HepG2 (cell line): Measurements from ENCODE around the gene DLG1. TPM values are rescaled to one million over a fixed set of nuclear protein-coding genes. Genes with fewer than 3 reads are reported as not detected.

Source experiments
- ATAC-seq: fragments of 200-7000 bp; cut with Tn5 transposase; 3 replicates; pipeline ENCODE4 v1.9.1; 2020; ENCODE audit warnings: mild to moderate bottlenecking, moderate library complexity
- BruUV-seq: library from RNA; stranded (reverse); fragments of 400-500 nt; replicated peaks from 2 replicates; lab custom pipeline; 2021; lab: Mats Ljungman, UMichigan
- CTCF ChIA-PET: fragments of 300-600 bp; formaldehyde crosslinking; extraction: SDS; loops from one replicate; lab custom pipeline; 2021; ENCODE audit warnings: low total read pairs, inconsistent platforms, low intra/inter-chr PET ratio; lab: Yijun Ruan, JAX
- POLR2A ChIA-PET: fragments of 350-600 bp; sonication (Branson Sonifier 250); formaldehyde crosslinking; loops from one replicate; lab custom pipeline; 2020; ENCODE audit warnings: antibody characterized with exemption, inconsistent platforms; lab: Yijun Ruan, JAX
- DNase-seq: peaks from one replicate; pipeline ENCODE4 v3.0.0-alpha.2; 2015; ENCODE audit warnings: low spot score
- FAIRE-seq: peaks from 3 replicates; lab custom pipeline; 2011; peaks lifted over from hg19 to GRCh38; lab: Jason Lieb, UNC
- H2AFZ ChIP-seq: one replicate; pipeline ENCODE4 v1.6.1; 2011; ENCODE audit warnings: low read length, inconsistent platforms
- H3K27ac ChIP-seq: fragments of 300-600 bp; 3 replicates; pipeline ENCODE4 v1.8.0; 2011; ENCODE audit warnings: mixed run types, mild to moderate bottlenecking, mixed read lengths, low read length, inconsistent platforms; ENCODE audit not compliant: insufficient read depth; ENCODE audit errors: extremely low read length
- H3K27me3 ChIP-seq, 2 experiments: fragments of 200-600 bp in 1 of 2; 2 replicates in 1 of 2; 3 replicates in 1 of 2; pipeline versions ENCODE4 v1.6.0 to v1.8.0; 2011; ENCODE audit warnings: low read length in 2 of 2, mild to moderate bottlenecking in 2 of 2, moderate library complexity in 2 of 2, inconsistent platforms in 1 of 2; ENCODE audit not compliant: insufficient read depth in 2 of 2, control insufficient read depth in 1 of 2
- H3K36me3 ChIP-seq, 2 experiments: fragments of 200-600 bp in 1 of 2; replicated peaks in 1 of 2; 2 replicates in 1 of 2; 3 replicates in 1 of 2; pipeline versions ENCODE4 v1.5.1 to v1.8.0; 2011; ENCODE audit warnings: low read length in 2 of 2, inconsistent platforms in 1 of 2; ENCODE audit not compliant: insufficient read depth in 2 of 2, control insufficient read depth in 1 of 2
- H3K4me1 ChIP-seq: 2 replicates; pipeline ENCODE4 v1.5.1; 2012; ENCODE audit warnings: low read length, inconsistent platforms; ENCODE audit not compliant: insufficient read depth
- H3K4me2 ChIP-seq: 2 replicates; pipeline ENCODE4 v1.6.0; 2011; ENCODE audit warnings: low read depth, low read length, inconsistent platforms
- H3K4me3 ChIP-seq, 3 experiments: fragments of 200-600 bp in 1 of 3; sonication (generic), shearing (Covaris generic) in 1 of 3; replicated peaks in 1 of 3; 2 replicates each; pipeline ENCODE4 v1.5.1; 2011 to 2016; ENCODE audit warnings: low read length in 3 of 3, inconsistent platforms in 2 of 3, low read depth in 2 of 3, mild to moderate bottlenecking in 2 of 3, control low read depth in 1 of 3, mixed read lengths in 1 of 3; ENCODE audit not compliant: insufficient read depth in 1 of 3
- H3K79me2 ChIP-seq: one replicate; pipeline ENCODE4 v1.6.1; 2011; ENCODE audit warnings: low read length, inconsistent platforms; ENCODE audit not compliant: insufficient read depth
- H3K9ac ChIP-seq: 2 replicates; pipeline ENCODE4 v1.6.0; 2011; ENCODE audit warnings: mild to moderate bottlenecking, low read depth, low read length, inconsistent platforms; ENCODE audit not compliant: insufficient read depth
- H3K9me3 ChIP-seq: 2 replicates; pipeline ENCODE4 v1.5.1; 2012; ENCODE audit warnings: mild to moderate bottlenecking, low read length
- H4K20me1 ChIP-seq: 2 replicates; pipeline ENCODE4 v1.6.0; 2011; ENCODE audit warnings: inconsistent platforms, mild to moderate bottlenecking, low read length, moderate library complexity; ENCODE audit not compliant: insufficient read depth
- CHD4 ChIP-seq: fragments of 200-600 bp; sonication (generic); IDR thresholded peaks from 2 replicates; pipeline ENCODE4 v1.7.0; 2017; ENCODE audit warnings: mild to moderate bottlenecking, low read length, borderline replicate concordance
- IKZF1 ChIP-seq: fragments of 450-650 bp; IDR thresholded peaks from 2 replicates; pipeline ENCODE4 v1.7.1; 2016
- JUND ChIP-seq: sonication (generic); formaldehyde crosslinking; IDR thresholded peaks from 2 replicates; pipeline ENCODE4 v1.8.0; 2022; ENCODE audit warnings: mild to moderate bottlenecking, missing genetic modification reagents
- MEIS2 ChIP-seq: sonication (generic); formaldehyde crosslinking; IDR thresholded peaks from 2 replicates; pipeline ENCODE4 v1.9.0; 2021; ENCODE audit warnings: mild to moderate bottlenecking, missing genetic modification reagents
- MXD4 ChIP-seq: IDR thresholded peaks from 2 replicates; pipeline ENCODE4 v1.6.1; 2016; ENCODE audit warnings: mild to moderate bottlenecking, missing biosample characterization, missing genetic modification reagents
- TARDBP ChIP-seq: sonication (generic); formaldehyde crosslinking; IDR thresholded peaks from 2 replicates; pipeline ENCODE4 v1.8.0; 2022; ENCODE audit warnings: mild to moderate bottlenecking, missing genetic modification reagents
- ZNF205 ChIP-seq: IDR thresholded peaks from 2 replicates; pipeline ENCODE4 v1.6.1; 2018; ENCODE audit warnings: missing biosample characterization, missing genetic modification reagents
- ZNF296 ChIP-seq: sonication (generic); formaldehyde crosslinking; conservative IDR thresholded peaks from 2 replicates; pipeline ENCODE4 v1.5.0; 2020; ENCODE audit warnings: mild to moderate bottlenecking, missing genetic modification reagents
- ZNF615 ChIP-seq: sonication (generic); formaldehyde crosslinking; IDR thresholded peaks from 2 replicates; pipeline ENCODE4 v1.5.0; 2020; ENCODE audit warnings: mild to moderate bottlenecking, missing genetic modification reagents, borderline replicate concordance
- ZNF747 ChIP-seq: sonication (generic); formaldehyde crosslinking; IDR thresholded peaks from 2 replicates; pipeline ENCODE4 v1.8.1; 2023; ENCODE audit warnings: missing genetic modification reagents, mild to moderate bottlenecking, borderline replicate concordance
- ZNF883 ChIP-seq: sonication (generic); formaldehyde crosslinking; IDR thresholded peaks from 2 replicates; pipeline ENCODE4 v1.5.1; 2020; ENCODE audit warnings: mild to moderate bottlenecking, missing genetic modification reagents; ENCODE audit errors: not compliant biosample characterization
- ZZZ3 ChIP-seq: sonication (generic); formaldehyde crosslinking; IDR thresholded peaks from 2 replicates; pipeline ENCODE4 v1.4.0; 2020; ENCODE audit warnings: missing genetic modification reagents, mild to moderate bottlenecking, borderline replicate concordance
- WGBS: methylation state at CpG from one replicate; pipeline ENCODE4 v1.1.6; 2017; ENCODE audit warnings: low lambda C conversion rate; 5-methylcytosine and 5-hydroxymethylcytosine counted together
- in situ Hi-C: cut with HindIII; loops from 2 replicates; pipeline ENCODE4 v1.10.0; 2017; ENCODE audit warnings: low pct_unique_long_range_greater_than_20kb; ENCODE audit not compliant: extremely low pct_ligation_motif_present
- intact Hi-C: fragments of 100-400 bp; cut with micrococcal nuclease; formaldehyde crosslinking; loops from one replicate; pipeline ENCODE4 v1.10.0; 2022; ENCODE audit not compliant: unreplicated experiment
- polyA plus RNA-seq, 8 experiments: library from polyadenylated mRNA; depleted of rRNA in 3 of 8; stranded (reverse) in 7 of 8; unstranded in 1 of 8; fragments of >200 nt; fragmentation: Illumina TruSeq in 4 of 8; extraction: Trizol in 4 of 8; gene quantifications; 2 replicates each; pipeline versions ENCODE4 v1.2.1 to v1.2.3, GENCODE V29; 2011 to 2016; ENCODE audit warnings: low read depth in 4 of 8, missing spikeins in 1 of 8, mixed read lengths in 1 of 8; ENCODE audit not compliant: insufficient read depth in 1 of 8
- total RNA-seq, 5 experiments: library from RNA; depleted of rRNA; stranded (reverse); fragments of >200 nt; fragmentation: Illumina TruSeq; extraction: Trizol; gene quantifications; 2 replicates each; pipeline ENCODE4 v1.2.3, GENCODE V29; 2016; ENCODE audit warnings: low read depth in 1 of 5

Gene DLG1
- total and polyA plus RNA-seq, 2 of the 13 experiments (the other 11 are each of a cell fraction or from before 2014, with no cell fraction given): 30.5 to 104 TPM

DNA sequence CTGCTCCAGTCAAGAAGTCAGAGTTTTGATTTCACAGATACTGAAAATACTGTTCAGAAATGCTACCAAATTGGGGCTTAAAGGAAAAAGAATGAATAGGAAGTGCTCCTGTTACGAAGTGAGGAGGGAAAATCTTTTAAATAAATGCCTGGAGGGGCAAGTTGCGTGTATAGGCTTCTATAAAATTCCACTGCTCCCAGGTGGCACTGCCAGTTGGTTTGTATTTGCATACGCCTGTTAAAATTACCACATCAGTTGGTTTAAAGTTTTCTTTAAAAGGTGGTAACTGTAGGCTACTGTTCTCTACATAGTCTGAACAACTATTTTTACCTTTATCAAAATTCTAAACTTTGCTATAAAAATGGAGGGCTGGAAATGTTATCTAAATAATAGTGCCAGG, 123.5 kb downstream of the DLG1 start:
- H3K27me3 ChIP-seq: no peaks in the 10 kb centered on the region
- no peak overlapping the region for H3K9ac ChIP-seq
- DNase-seq: no peak
- TF ChIP-seq ZNF296 (CRISPR knock-in tag): no peak
- no peak for TF ChIP-seq MEIS2
- TF ChIP-seq ZNF615 (CRISPR knock-in tag): no peak
- TF ChIP-seq CHD4: no peak
- no peak for TF ChIP-seq ZZZ3 (CRISPR knock-in tag)
- no peak for TF ChIP-seq ZNF747 (CRISPR knock-in tag)
- no peak for TF ChIP-seq MXD4 (CRISPR knock-in tag)
- no peak for TF ChIP-seq IKZF1
- TF ChIP-seq TARDBP (CRISPR knock-in tag): no peak
- TF ChIP-seq JUND (CRISPR knock-in tag): no peak
- TF ChIP-seq ZNF205 (CRISPR knock-in tag): no peak
- TF ChIP-seq ZNF883 (CRISPR knock-in tag): no peak
- TF ChIP-seq, all 625 proteins: peak for 0
- FAIRE-seq (no peak), ATAC-seq (no peak)
- Histone ChIP-seq H3K79me2 (peaks cover 17% of the 10 kb centered on the region), H3K27ac (no peak overlapping the region), H3K36me3 (peaks cover 1 to 25% of the 10 kb centered on the region in 2 experiments; a peak in 4 of 5 replicates), H2AFZ (no peak overlapping the region), H4K20me1 (no peaks in the 10 kb centered on the region), H3K4me1 (no peaks in the 10 kb centered on the region), H3K9me3 (no peaks in the 10 kb centered on the region), H3K4me3 (no peak overlapping the region), H3K4me2 (no peak overlapping the region)
- POLR2A ChIA-PET: no interaction called here
- in situ Hi-C loops: no loop called here
- no TSS peak for BruUV-seq
- 93% methylated on average over 3 of the region's 3 CpGs for WGBS
- CTCF ChIA-PET: no interaction called here
- intact Hi-C loops: no loop called here
